HepG2 (cell line): Measurements from ENCODE around the gene TTC6. TPM values are rescaled to one million over a fixed set of nuclear protein-coding genes. Genes with fewer than 3 reads are reported as not detected.

Experiments
- ATAC-seq: fragments of 200-7000 bp; cut with Tn5 transposase; 3 replicates; pipeline ENCODE4 v1.9.1; 2020; ENCODE audit warnings: mild to moderate bottlenecking, moderate library complexity
- BruUV-seq: library from RNA; stranded (reverse); fragments of 400-500 nt; replicated peaks from 2 replicates; lab custom pipeline; 2021; lab: Mats Ljungman, UMichigan
- CTCF ChIA-PET: fragments of 300-600 bp; formaldehyde crosslinking; extraction: SDS; loops from one replicate; lab custom pipeline; 2021; ENCODE audit warnings: low total read pairs, inconsistent platforms, low intra/inter-chr PET ratio; lab: Yijun Ruan, JAX
- POLR2A ChIA-PET: fragments of 350-600 bp; sonication (Branson Sonifier 250); formaldehyde crosslinking; loops from one replicate; lab custom pipeline; 2020; ENCODE audit warnings: antibody characterized with exemption, inconsistent platforms; lab: Yijun Ruan, JAX
- DNase-seq: peaks from one replicate; pipeline ENCODE4 v3.0.0-alpha.2; 2015; ENCODE audit warnings: low spot score
- FAIRE-seq: peaks from 3 replicates; lab custom pipeline; 2011; peaks lifted over from hg19 to GRCh38; lab: Jason Lieb, UNC
- H2AFZ ChIP-seq: one replicate; pipeline ENCODE4 v1.6.1; 2011; ENCODE audit warnings: low read length, inconsistent platforms
- H3K27ac ChIP-seq: fragments of 300-600 bp; 3 replicates; pipeline ENCODE4 v1.8.0; 2011; ENCODE audit warnings: mixed run types, mild to moderate bottlenecking, mixed read lengths, low read length, inconsistent platforms; ENCODE audit not compliant: insufficient read depth; ENCODE audit errors: extremely low read length
- H3K27me3 ChIP-seq, 2 experiments: fragments of 200-600 bp in 1 of 2; 2 replicates in 1 of 2; 3 replicates in 1 of 2; pipeline versions ENCODE4 v1.6.0 to v1.8.0; 2011; ENCODE audit warnings: low read length in 2 of 2, mild to moderate bottlenecking in 2 of 2, moderate library complexity in 2 of 2, inconsistent platforms in 1 of 2; ENCODE audit not compliant: insufficient read depth in 2 of 2, control insufficient read depth in 1 of 2
- H3K36me3 ChIP-seq, 2 experiments: fragments of 200-600 bp in 1 of 2; replicated peaks in 1 of 2; 2 replicates in 1 of 2; 3 replicates in 1 of 2; pipeline versions ENCODE4 v1.5.1 to v1.8.0; 2011; ENCODE audit warnings: low read length in 2 of 2, inconsistent platforms in 1 of 2; ENCODE audit not compliant: insufficient read depth in 2 of 2, control insufficient read depth in 1 of 2
- H3K4me1 ChIP-seq: 2 replicates; pipeline ENCODE4 v1.5.1; 2012; ENCODE audit warnings: low read length, inconsistent platforms; ENCODE audit not compliant: insufficient read depth
- H3K4me2 ChIP-seq: 2 replicates; pipeline ENCODE4 v1.6.0; 2011; ENCODE audit warnings: low read depth, low read length, inconsistent platforms
- H3K4me3 ChIP-seq, 3 experiments: fragments of 200-600 bp in 1 of 3; sonication (generic), shearing (Covaris generic) in 1 of 3; replicated peaks in 1 of 3; 2 replicates each; pipeline ENCODE4 v1.5.1; 2011 to 2016; ENCODE audit warnings: low read length in 3 of 3, inconsistent platforms in 2 of 3, low read depth in 2 of 3, mild to moderate bottlenecking in 2 of 3, control low read depth in 1 of 3, mixed read lengths in 1 of 3; ENCODE audit not compliant: insufficient read depth in 1 of 3
- H3K79me2 ChIP-seq: one replicate; pipeline ENCODE4 v1.6.1; 2011; ENCODE audit warnings: low read length, inconsistent platforms; ENCODE audit not compliant: insufficient read depth
- H3K9ac ChIP-seq: 2 replicates; pipeline ENCODE4 v1.6.0; 2011; ENCODE audit warnings: mild to moderate bottlenecking, low read depth, low read length, inconsistent platforms; ENCODE audit not compliant: insufficient read depth
- H3K9me3 ChIP-seq: 2 replicates; pipeline ENCODE4 v1.5.1; 2012; ENCODE audit warnings: mild to moderate bottlenecking, low read length
- H4K20me1 ChIP-seq: 2 replicates; pipeline ENCODE4 v1.6.0; 2011; ENCODE audit warnings: inconsistent platforms, mild to moderate bottlenecking, low read length, moderate library complexity; ENCODE audit not compliant: insufficient read depth
- ADNP ChIP-seq: sonication (generic); formaldehyde crosslinking; IDR thresholded peaks from 2 replicates; pipeline ENCODE4 v1.4.0; 2020; ENCODE audit warnings: missing genetic modification reagents
- ARHGAP35 ChIP-seq: sonication (generic); formaldehyde crosslinking; IDR thresholded peaks from 2 replicates; pipeline ENCODE4 v1.9.0; 2022; ENCODE audit warnings: mild to moderate bottlenecking, inconsistent platforms, moderate library complexity, missing genetic modification reagents, borderline replicate concordance
- ARNT2 ChIP-seq: sonication (generic); formaldehyde crosslinking; IDR thresholded peaks from 2 replicates; pipeline ENCODE4 v1.8.0; 2022; ENCODE audit warnings: mild to moderate bottlenecking, low read depth, missing genetic modification reagents, moderate library complexity
- FOXO1 ChIP-seq: sonication (generic); formaldehyde crosslinking; IDR thresholded peaks from 2 replicates; pipeline ENCODE4 v1.4.0; 2020; ENCODE audit warnings: missing genetic modification reagents
- GFI1 ChIP-seq: sonication (generic); formaldehyde crosslinking; IDR thresholded peaks from 2 replicates; pipeline ENCODE4 v1.5.0; 2020; ENCODE audit warnings: missing genetic modification reagents, mild to moderate bottlenecking, borderline replicate concordance
- HNRNPLL ChIP-seq: fragments of 200-400 bp; formaldehyde crosslinking; IDR thresholded peaks from 2 replicates; pipeline ENCODE4 v1.6.1; 2017; ENCODE audit warnings: mild to moderate bottlenecking, low read depth, low read length; ENCODE audit not compliant: poor library complexity, severe bottlenecking
- KDM6A ChIP-seq: IDR thresholded peaks from 2 replicates; pipeline ENCODE4 v1.6.1; 2016; ENCODE audit warnings: low read depth
- KLF12 ChIP-seq: sonication (generic); formaldehyde crosslinking; IDR thresholded peaks from 2 replicates; pipeline ENCODE4 v1.4.0; 2020; ENCODE audit warnings: missing genetic modification reagents, borderline replicate concordance
- KLF6 ChIP-seq: IDR thresholded peaks from 2 replicates; pipeline ENCODE4 v1.8.0; 2016; ENCODE audit warnings: missing biosample characterization, missing genetic modification reagents
- THAP11 ChIP-seq: IDR thresholded peaks from 2 replicates; pipeline ENCODE4 v1.6.1; 2016; ENCODE audit warnings: missing biosample characterization, missing genetic modification reagents
- THAP8 ChIP-seq: sonication (generic); formaldehyde crosslinking; IDR thresholded peaks from 2 replicates; pipeline ENCODE4 v1.5.1; 2020; ENCODE audit warnings: missing genetic modification reagents, mild to moderate bottlenecking, borderline replicate concordance
- YEATS2 ChIP-seq: sonication (generic); formaldehyde crosslinking; IDR thresholded peaks from 2 replicates; pipeline ENCODE4 v1.4.0; 2020; ENCODE audit warnings: missing genetic modification reagents, borderline replicate concordance
- ZNF160 ChIP-seq: sonication (generic); formaldehyde crosslinking; IDR thresholded peaks from 2 replicates; pipeline ENCODE4 v1.8.0; 2022; ENCODE audit warnings: mild to moderate bottlenecking, inconsistent platforms, missing genetic modification reagents
- ZNF563 ChIP-seq: sonication (generic); formaldehyde crosslinking; IDR thresholded peaks from 2 replicates; pipeline ENCODE4 v1.8.0; 2022; ENCODE audit warnings: mild to moderate bottlenecking, moderate library complexity, missing genetic modification reagents
- ZNF703 ChIP-seq: sonication (generic); formaldehyde crosslinking; IDR thresholded peaks from 2 replicates; pipeline ENCODE4 v1.5.1; 2020; ENCODE audit warnings: missing genetic modification reagents, mild to moderate bottlenecking, moderate library complexity, borderline replicate concordance
- ZNF766 ChIP-seq: sonication (generic); formaldehyde crosslinking; IDR thresholded peaks from 2 replicates; pipeline ENCODE4 v1.5.0; 2020; ENCODE audit warnings: missing genetic modification reagents, borderline replicate concordance
- ZNF773 ChIP-seq: sonication (generic); formaldehyde crosslinking; IDR thresholded peaks from 2 replicates; pipeline ENCODE4 v1.4.0; 2020; ENCODE audit warnings: missing genetic modification reagents, borderline replicate concordance
- ZNF777 ChIP-seq: sonication (generic); formaldehyde crosslinking; IDR thresholded peaks from 2 replicates; pipeline ENCODE4 v1.4.0; 2020; ENCODE audit warnings: missing genetic modification reagents
- ZSCAN21 ChIP-seq: sonication (generic); formaldehyde crosslinking; IDR thresholded peaks from 2 replicates; pipeline ENCODE4 v1.8.0; 2022; ENCODE audit warnings: mild to moderate bottlenecking, missing genetic modification reagents, moderate library complexity, borderline replicate concordance
- ZUFSP ChIP-seq: sonication (generic); formaldehyde crosslinking; IDR thresholded peaks from 2 replicates; pipeline ENCODE4 v1.9.0; 2021; ENCODE audit warnings: missing genetic modification reagents, mild to moderate bottlenecking, borderline replicate concordance
- WGBS: methylation state at CpG from one replicate; pipeline ENCODE4 v1.1.6; 2017; ENCODE audit warnings: low lambda C conversion rate; 5-methylcytosine and 5-hydroxymethylcytosine counted together
- in situ Hi-C: cut with HindIII; loops from 2 replicates; pipeline ENCODE4 v1.10.0; 2017; ENCODE audit warnings: low pct_unique_long_range_greater_than_20kb; ENCODE audit not compliant: extremely low pct_ligation_motif_present
- intact Hi-C: fragments of 100-400 bp; cut with micrococcal nuclease; formaldehyde crosslinking; loops from one replicate; pipeline ENCODE4 v1.10.0; 2022; ENCODE audit not compliant: unreplicated experiment
- polyA plus RNA-seq, 8 experiments: library from polyadenylated mRNA; depleted of rRNA in 3 of 8; stranded (reverse) in 7 of 8; unstranded in 1 of 8; fragments of >200 nt; fragmentation: Illumina TruSeq in 4 of 8; extraction: Trizol in 4 of 8; gene quantifications; 2 replicates each; pipeline versions ENCODE4 v1.2.1 to v1.2.3, GENCODE V29; 2011 to 2016; ENCODE audit warnings: low read depth in 4 of 8, missing spikeins in 1 of 8, mixed read lengths in 1 of 8; ENCODE audit not compliant: insufficient read depth in 1 of 8
- total RNA-seq, 5 experiments: library from RNA; depleted of rRNA; stranded (reverse); fragments of >200 nt; fragmentation: Illumina TruSeq; extraction: Trizol; gene quantifications; 2 replicates each; pipeline ENCODE4 v1.2.3, GENCODE V29; 2016; ENCODE audit warnings: low read depth in 1 of 5

Gene TTC6
- total and polyA plus RNA-seq, 2 of the 13 experiments (the other 11 are each of a cell fraction or from before 2014, with no cell fraction given) = 9.3 to 27.4 TPM

- Histone ChIP-seq H3K4me3 (peak overlapping the region; percentile 87 to 96 (median 95)), H3K79me2 (peaks cover 80% of the 10 kb centered on the region), H3K4me2 (peak overlapping the region; percentile 70), H3K9me3 (no peaks in the 10 kb centered on the region), H3K9ac (peak overlapping the region; percentile 94), H3K27ac (peak overlapping the region; percentile 96), H3K4me1 (peaks cover 53% of the 10 kb centered on the region), H4K20me1 (no peaks in the 10 kb centered on the region), H3K27me3 (no peaks in the 10 kb centered on the region; a peak in 1 of 5 replicates), H3K36me3 (peaks cover 10 to 14% of the 10 kb centered on the region in 2 experiments), H2AFZ (no peak overlapping the region)
- in situ Hi-C loops = loop anchor here (5.0 kb wide), 1 partner anchor 340 kb away; no protein-coding TSS in a partner anchor
- ChIA-PET POLR2A (interaction anchor here (0.6 to 1.4 kb wide), 6 partner anchors 10 to 346 kb away, joined by 3 to 7 read pairs (median 4); no protein-coding TSS in a partner anchor), CTCF (interaction anchor here (3.3 kb wide), 1 partner anchor 346 kb away, joined by 51 read pairs; no protein-coding TSS in a partner anchor)
- intact Hi-C loops = loop anchor here (5.0 kb wide), 2 partner anchors 110 to 205 kb away; no protein-coding TSS in a partner anchor
- ATAC-seq = no peak
- 92% methylated on average over 42 of the region's 42 CpGs for WGBS
- BruUV-seq = no TSS peak
- DNase-seq = no peak
- FAIRE-seq = no peak
- peak; percentile 34; the same call in 1 of the 2 replicates for TF ChIP-seq ZNF777
- TF ChIP-seq KLF6 (CRISPR knock-in tag) = 0 out of 2 replicates have a peak, but pooled peaks have one; percentile 15
- TF ChIP-seq HNRNPLL = peak; percentile 32
- TF ChIP-seq YEATS2 (CRISPR knock-in tag) = no peak
- no peak for TF ChIP-seq ZUFSP (CRISPR knock-in tag)
- 0 out of 2 replicates have a peak, but pooled peaks have one; percentile 18 for TF ChIP-seq ARHGAP35 (CRISPR knock-in tag)
- 0 out of 2 replicates have a peak, but pooled peaks have one; percentile 49 for TF ChIP-seq ARNT2 (CRISPR knock-in tag)
- no peak for TF ChIP-seq ADNP (CRISPR knock-in tag)
- 0 out of 2 replicates have a peak, but pooled peaks have one; percentile 20 for TF ChIP-seq KLF12
- no peak for TF ChIP-seq THAP8 (CRISPR knock-in tag)
- no peak for TF ChIP-seq THAP11 (CRISPR knock-in tag)
- no peak for TF ChIP-seq ZSCAN21 (CRISPR knock-in tag)
- TF ChIP-seq ZNF773 (CRISPR knock-in tag) = 0 out of 2 replicates have a peak, but pooled peaks have one; percentile 55
- TF ChIP-seq ZNF766 = 0 out of 2 replicates have a peak, but pooled peaks have one; percentile 33
- TF ChIP-seq KDM6A = no peak
- TF ChIP-seq ZNF563 (CRISPR knock-in tag) = 0 out of 2 replicates have a peak, but pooled peaks have one; percentile 51
- TF ChIP-seq GFI1 = no peak
- TF ChIP-seq ZNF160 (CRISPR knock-in tag) = no peak
- TF ChIP-seq ZNF703 (CRISPR knock-in tag) = no peak; the same call in 1 of the 2 replicates
- TF ChIP-seq FOXO1 = no peak
Measured at GRCh38 chr14:37592482-37593408, 2.7 kb upstream of the TTC6 start.
